NT2/D1 (cell line): ENCODE data around the gene NUAK1.

ENCODE experiments used
- SUZ12 ChIP-seq: IDR thresholded peaks from 2 replicates; pipeline ENCODE4 v1.6.1; 2011; ENCODE audit not compliant: insufficient read length, insufficient read depth; ENCODE audit errors: extremely low read depth
- YY1 ChIP-seq: IDR thresholded peaks from 2 replicates; pipeline ENCODE4 v1.6.1; 2011; ENCODE audit not compliant: insufficient read length, insufficient read depth
- ZNF274 ChIP-seq: IDR thresholded peaks from 2 replicates; pipeline ENCODE4 v1.6.1; 2011; ENCODE audit warnings: mild to moderate bottlenecking, low read depth, low read length

- TF ChIP-seq SUZ12 (no peak), ZNF274 (no peak), YY1 (no peak)
Observed at GRCh38 chr12:106068296-106068695, 70.5 kb downstream of the NUAK1 start.
